Mucosa of descending colon (tissue), 3 donors: Measurements from ENCODE around the gene HMG20A. TPM values are rescaled to one million over a fixed set of nuclear protein-coding genes. Genes with fewer than 3 reads are reported as not detected.

Experiments
- ATAC-seq: fragments of 200-7000 bp; cut with Tn5 transposase; one replicate; pipeline ENCODE4 v1.9.1; 2020; ENCODE audit warnings: mild to moderate bottlenecking, moderate library complexity
- DNase-seq, 3 donors: peaks; one replicate each; pipeline ENCODE4 v3.0.0-alpha.2; 2020
- H3K36me3 ChIP-seq: fragments of 200-600 bp; one replicate; pipeline ENCODE4 v1.8.0; 2021; ENCODE audit warnings: low read depth, mild to moderate bottlenecking
- H3K4me1 ChIP-seq: fragments of 200-600 bp; one replicate; pipeline ENCODE4 v1.8.0; 2021; ENCODE audit warnings: low read depth, mild to moderate bottlenecking
- H3K4me3 ChIP-seq: fragments of 200-600 bp; one replicate; pipeline ENCODE4 v1.8.0; 2021; ENCODE audit warnings: mild to moderate bottlenecking
- H3K9me3 ChIP-seq: fragments of 200-600 bp; one replicate; pipeline ENCODE4 v1.8.0; 2021; ENCODE audit warnings: mild to moderate bottlenecking
- intact Hi-C, 2 donors: fragments of 100-400 bp; cut with DNase I in 1 of 2; cut with micrococcal nuclease in 1 of 2; formaldehyde crosslinking; loops; one replicate each; pipeline versions ENCODE4 v1.11.0 to v1.11.1; 2022; cut with DNase I, micrococcal nuclease
- long read RNA-seq, 2 donors: library from polyadenylated mRNA; unstranded; transcript quantifications; one replicate each; pipeline ENCODE4 v2.0.0, GENCODE V29; 2019 to 2021
- total RNA-seq, 3 donors: library from RNA; stranded (reverse); fragmentation: NEBNext Ultra II Directional in 2 of 3; extraction: Animal tissue kit (Norgen Biotek cat#: 25700) in 2 of 3; gene quantifications; one replicate each; pipeline versions ENCODE4 v1.2.1 to v1.2.4, GENCODE V29; 2021 to 2023
- TF ChIP-seq, protein P1 (sequence below): fragments of 200-600 bp; IDR thresholded peaks from one replicate; pipeline ENCODE4 v1.8.0; 2022; ENCODE audit warnings: antibody characterized with exemption, mild to moderate bottlenecking
- donor health status: DM: no; HTN: no; CAD: no; lungs with moderate emphysema.
- donor health status: DM: no; HTN: no; CAD: no.
- donor health status: DM: no; HTN: yes; CAD: no.

HMG20A gene
- total RNA-seq: 10 to 100 TPM; 27.5 to 37.1 (median 34.7) TPM
- long read RNA-seq, donor 1, full-length matches to known transcripts: 9 of 12 reads
- long read RNA-seq, donor 1, partial matches to known transcripts: 3 of 12 reads
- long read RNA-seq, donor 1, other reads (novel, unspliced or antisense): 0 of 12 reads
- long read RNA-seq, donor 2, full-length matches to known transcripts: 3 of 5 reads
- long read RNA-seq, donor 2, partial matches to known transcripts: 1 of 5 reads
- long read RNA-seq, donor 2, other reads (novel, unspliced or antisense): 1 of 5 reads

DNA sequence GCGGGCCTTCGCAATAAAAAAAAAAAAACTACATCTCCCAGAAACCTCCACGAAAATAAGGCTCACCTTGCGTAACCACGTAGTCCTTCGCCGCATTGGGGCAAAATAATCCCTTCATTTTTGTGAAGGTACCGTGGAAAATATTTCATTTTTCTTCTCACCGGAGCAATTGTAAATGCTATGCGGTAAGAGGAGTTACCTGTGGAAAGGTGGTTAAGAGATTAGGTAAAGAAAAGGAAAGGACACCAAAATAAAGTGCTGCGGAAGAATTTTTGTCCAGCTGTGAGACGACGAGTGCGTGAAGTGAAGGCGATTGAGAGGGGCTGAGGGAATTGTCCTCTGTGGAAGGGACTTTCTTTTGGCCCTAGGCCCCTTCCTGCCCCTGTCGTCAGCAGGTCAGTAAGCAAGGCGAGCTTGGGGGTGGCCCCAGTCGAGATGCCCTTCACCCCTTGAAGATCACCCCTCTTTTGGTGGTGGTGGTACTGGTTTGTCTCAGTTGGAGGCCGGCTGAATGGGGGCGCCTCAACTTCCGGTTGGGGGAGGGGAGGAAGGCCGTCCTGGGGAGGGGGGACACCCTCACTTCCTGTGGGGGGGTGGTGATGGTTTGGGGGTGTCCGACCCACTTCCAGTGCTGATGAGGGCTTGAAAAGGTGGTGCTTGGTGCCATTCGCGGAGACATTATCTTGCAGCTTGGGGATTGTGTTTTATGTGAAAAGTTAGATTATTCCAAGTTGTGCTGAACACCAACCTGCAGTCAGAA is at the start of gene HMG20A:
TSS of gene HMG20A (plus strand) at position 279 of the 760 bp plus-strand sequence. CDS start 37,520 bp downstream, outside the sequence.
- ATAC-seq (peak; percentile 64), DNase-seq (peak; percentile 61 to 82 (median 79))
- intact Hi-C loops: no loop called here

DNA sequence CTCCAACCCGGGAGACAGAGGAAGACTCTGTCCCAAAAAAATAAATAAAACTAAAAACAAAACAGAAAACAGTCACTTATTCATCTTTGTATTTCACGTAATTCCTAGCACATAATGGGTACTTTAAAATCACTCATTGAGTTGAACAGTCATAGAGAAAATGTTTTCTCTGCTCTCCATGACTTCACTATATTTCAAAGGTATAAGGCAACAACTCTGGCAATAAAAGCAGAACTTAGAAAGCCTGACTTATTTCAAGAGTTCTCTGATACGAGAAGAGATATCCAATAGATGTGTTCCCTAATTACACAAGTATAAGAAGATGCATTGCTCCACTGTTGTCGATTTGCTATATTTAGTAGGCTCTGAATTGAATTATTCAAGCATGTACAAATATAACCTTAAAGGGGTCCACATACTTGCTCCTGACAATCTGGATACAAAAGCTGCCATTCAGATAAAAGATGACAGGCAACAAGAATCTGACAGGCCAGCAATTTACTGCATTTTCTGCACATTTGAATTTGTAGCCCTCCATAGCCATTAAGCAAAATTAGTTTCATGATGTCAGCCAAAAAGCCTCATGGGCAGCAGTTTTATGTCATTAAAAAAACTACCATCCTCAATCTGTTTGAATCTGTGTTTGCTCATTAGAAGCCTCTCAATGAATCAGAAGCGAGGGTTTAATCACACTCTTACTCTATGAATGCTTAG is 48.7 kb upstream of the HMG20A start:
- intact Hi-C loops: no loop called here
- H3K36me3 ChIP-seq: no peaks in the 10 kb centered on the region
- DNase-seq (no peak), ATAC-seq (no peak)
- H3K9me3 ChIP-seq: no peaks in the 10 kb centered on the region
- TF ChIP-seq, protein P1, sequence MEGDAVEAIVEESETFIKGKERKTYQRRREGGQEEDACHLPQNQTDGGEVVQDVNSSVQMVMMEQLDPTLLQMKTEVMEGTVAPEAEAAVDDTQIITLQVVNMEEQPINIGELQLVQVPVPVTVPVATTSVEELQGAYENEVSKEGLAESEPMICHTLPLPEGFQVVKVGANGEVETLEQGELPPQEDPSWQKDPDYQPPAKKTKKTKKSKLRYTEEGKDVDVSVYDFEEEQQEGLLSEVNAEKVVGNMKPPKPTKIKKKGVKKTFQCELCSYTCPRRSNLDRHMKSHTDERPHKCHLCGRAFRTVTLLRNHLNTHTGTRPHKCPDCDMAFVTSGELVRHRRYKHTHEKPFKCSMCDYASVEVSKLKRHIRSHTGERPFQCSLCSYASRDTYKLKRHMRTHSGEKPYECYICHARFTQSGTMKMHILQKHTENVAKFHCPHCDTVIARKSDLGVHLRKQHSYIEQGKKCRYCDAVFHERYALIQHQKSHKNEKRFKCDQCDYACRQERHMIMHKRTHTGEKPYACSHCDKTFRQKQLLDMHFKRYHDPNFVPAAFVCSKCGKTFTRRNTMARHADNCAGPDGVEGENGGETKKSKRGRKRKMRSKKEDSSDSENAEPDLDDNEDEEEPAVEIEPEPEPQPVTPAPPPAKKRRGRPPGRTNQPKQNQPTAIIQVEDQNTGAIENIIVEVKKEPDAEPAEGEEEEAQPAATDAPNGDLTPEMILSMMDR: no peak
- no peaks in the 10 kb centered on the region for H3K4me1 ChIP-seq
- no peak overlapping the region for H3K4me3 ChIP-seq

More for the DNA sequence above, at the start of gene HMG20A:
- no peaks in the 10 kb centered on the region for H3K36me3 ChIP-seq
- TF ChIP-seq, protein P1: no peak
- peaks cover 16% of the 10 kb centered on the region for H3K4me1 ChIP-seq
- H3K4me3 ChIP-seq: peak within 1 kb of the TSS; percentile 87
- no peaks in the 10 kb centered on the region for H3K9me3 ChIP-seq

DNA sequence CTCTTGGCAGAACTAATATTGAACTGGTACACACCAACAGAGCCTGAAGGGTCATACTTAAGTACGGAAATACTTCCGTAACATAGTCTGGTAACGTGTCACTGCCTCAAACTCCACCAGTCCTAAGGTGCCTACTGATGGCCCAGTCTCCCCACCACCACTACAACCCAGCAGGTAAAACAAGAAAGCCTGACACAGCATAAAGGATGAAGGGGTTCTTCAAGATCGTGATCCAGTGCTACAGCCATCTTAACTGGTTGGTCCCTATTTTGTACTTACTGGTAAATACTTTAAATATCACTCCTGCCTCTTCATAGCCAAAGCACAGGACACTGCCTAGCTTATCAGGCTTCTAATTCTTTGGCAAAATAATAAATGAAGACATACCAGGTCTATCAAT is 47.2 kb upstream of the HMG20A start:
- DNase-seq (no peak), ATAC-seq (no peak)
- intact Hi-C loops: no loop called here

DNA sequence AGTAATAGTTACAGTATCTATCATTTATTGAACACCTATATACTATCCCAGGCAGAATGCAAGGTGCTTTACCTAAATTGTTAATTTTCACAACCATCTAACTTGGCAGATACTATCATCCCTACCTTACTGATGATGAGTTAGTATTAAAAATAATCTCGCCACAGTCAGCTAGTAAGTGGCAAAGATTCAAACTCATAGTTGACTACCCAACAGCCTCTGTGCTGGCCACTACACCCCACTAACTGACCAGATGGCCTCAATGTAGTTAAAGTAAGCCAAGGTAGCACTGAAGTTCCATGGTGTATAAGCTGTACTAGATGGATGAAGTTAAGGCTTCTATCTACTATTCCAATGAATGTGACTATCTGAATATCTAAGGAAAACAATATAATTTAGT is 45.6 kb upstream of the HMG20A start:
- Histone ChIP-seq H3K4me3 (no peak overlapping the region), H3K4me1 (no peaks in the 10 kb centered on the region), H3K9me3 (no peaks in the 10 kb centered on the region), H3K36me3 (no peaks in the 10 kb centered on the region)
- intact Hi-C loops: no loop called here
- TF ChIP-seq, protein P1: no peak
- no peak for ATAC-seq
- DNase-seq: no peak

More for the DNA sequence above, 47.2 kb upstream of the HMG20A start:
- TF ChIP-seq, protein P1: no peak
- no peaks in the 10 kb centered on the region for H3K4me1 ChIP-seq
- H3K36me3 ChIP-seq: no peaks in the 10 kb centered on the region
- H3K9me3 ChIP-seq: no peaks in the 10 kb centered on the region
- H3K4me3 ChIP-seq: no peak overlapping the region

DNA sequence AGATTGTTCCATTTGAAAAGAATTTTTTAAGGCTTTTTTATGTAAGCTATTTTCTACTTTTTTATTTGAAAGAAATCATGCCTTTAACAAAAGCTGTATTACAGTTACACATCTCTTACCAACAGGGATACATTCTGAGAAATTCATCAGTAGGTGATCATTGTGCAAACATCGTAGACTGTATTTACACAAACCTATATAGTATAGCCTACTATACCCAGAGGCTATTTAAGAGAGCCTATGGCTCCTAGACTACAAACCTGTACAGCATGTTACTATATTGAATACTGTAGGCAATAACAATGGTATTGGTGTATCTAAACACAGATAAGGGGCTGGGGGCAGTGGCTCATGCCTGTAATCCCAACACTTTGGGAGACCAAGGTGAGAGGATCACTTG is 43.9 kb upstream of the HMG20A start:
- Histone ChIP-seq H3K36me3 (no peaks in the 10 kb centered on the region), H3K4me3 (no peak overlapping the region), H3K9me3 (no peaks in the 10 kb centered on the region), H3K4me1 (no peaks in the 10 kb centered on the region)
- DNase-seq (no peak), ATAC-seq (peak; percentile 53)
- TF ChIP-seq, protein P1: no peak
- intact Hi-C loops: no loop called here
